ENCODE measurements around the gene CDH2.
"Not testable (repeated sequence)": the region's sequence is repeated elsewhere in the genome, so short reads cannot be mapped to it uniquely, and the experiment has no call there.

CDH2 gene

DNA sequence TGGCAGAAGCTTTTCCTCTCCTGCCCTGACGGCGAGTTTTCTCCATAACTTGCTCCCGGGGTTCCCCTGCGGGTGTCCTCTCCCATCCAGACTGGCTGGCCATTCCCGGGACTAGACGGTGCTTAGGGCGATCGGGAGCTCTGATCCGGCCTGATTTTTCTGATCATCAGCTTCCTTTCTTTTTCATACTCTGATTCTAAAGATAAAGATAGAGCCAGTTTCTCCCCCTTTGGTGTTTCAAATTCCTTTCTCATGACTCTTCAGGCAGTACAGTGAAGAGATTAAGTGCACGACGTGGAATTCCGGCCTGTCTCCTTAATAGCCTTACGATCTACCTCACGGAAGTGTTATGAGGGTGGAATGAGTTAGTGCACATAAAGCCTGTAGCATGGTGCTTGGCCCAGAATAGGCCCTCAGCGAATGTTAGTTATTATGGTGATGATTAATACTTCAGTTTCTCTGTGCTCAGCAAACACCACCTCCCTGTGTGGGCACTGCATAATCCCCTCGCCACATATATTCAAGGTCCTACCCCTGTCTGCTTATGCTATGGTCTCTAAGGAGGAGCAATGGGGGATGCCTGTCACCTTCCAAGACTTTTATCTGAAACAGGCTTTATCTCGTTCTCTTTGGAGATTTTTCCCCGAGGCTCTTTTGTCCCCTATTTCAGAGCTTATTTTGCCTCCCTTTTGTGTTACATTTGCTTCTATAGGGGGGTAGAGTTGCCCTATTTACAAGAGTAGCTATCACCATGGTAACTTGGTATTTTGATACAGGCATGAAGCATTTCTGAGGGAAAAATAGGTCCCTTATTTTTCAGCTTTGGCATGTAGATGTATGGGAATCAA lies 254.8 kb downstream of the CDH2 start:
- TF ChIP-seq CTCF (IDR thresholded peaks at IDR 0.05; ENCODE audit: low read length, missing control alignments): no peak
- DNase-seq (ENCODE audit: low read depth): peak; percentile 65
- no peak overlapping the region for H3K4me3 ChIP-seq (replicated peaks; ENCODE audit: low read depth, low read length)

- H3K4me3 ChIP-seq (replicated peaks; ENCODE audit: low read depth, low read length): no peak overlapping the region
- no peak for TF ChIP-seq CTCF (IDR thresholded peaks at IDR 0.05; ENCODE audit: low read length, missing control alignments)
- DNase-seq (ENCODE audit: low read depth): no peak
Observed at GRCh38 chr18:27921392-27921791, 255.5 kb downstream of the CDH2 start.

DNA sequence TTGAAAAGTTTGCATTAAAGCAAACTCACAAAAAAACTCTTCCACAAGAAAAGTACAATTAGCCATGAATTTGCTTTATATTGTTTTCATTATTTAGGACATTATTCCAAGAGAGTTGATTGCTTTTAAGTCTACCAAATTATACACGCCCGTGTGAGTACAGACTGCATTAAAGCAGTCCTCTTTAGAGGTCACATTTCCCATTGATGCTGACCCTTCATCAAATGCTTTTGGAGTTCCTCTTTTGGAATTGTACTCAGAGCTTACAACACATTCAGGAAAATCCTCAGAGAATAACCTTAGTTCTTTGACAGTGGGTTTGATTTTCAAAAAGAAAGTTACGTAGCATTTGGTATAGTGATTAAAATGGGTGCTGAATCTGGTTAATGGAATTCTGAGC lies 256.1 kb downstream of the CDH2 start:
- no peak for DNase-seq (ENCODE audit: low read depth)
- no peak for TF ChIP-seq CTCF (IDR thresholded peaks at IDR 0.05; ENCODE audit: low read length, missing control alignments)
- no peak overlapping the region for H3K4me3 ChIP-seq (replicated peaks; ENCODE audit: low read depth, low read length)

DNA sequence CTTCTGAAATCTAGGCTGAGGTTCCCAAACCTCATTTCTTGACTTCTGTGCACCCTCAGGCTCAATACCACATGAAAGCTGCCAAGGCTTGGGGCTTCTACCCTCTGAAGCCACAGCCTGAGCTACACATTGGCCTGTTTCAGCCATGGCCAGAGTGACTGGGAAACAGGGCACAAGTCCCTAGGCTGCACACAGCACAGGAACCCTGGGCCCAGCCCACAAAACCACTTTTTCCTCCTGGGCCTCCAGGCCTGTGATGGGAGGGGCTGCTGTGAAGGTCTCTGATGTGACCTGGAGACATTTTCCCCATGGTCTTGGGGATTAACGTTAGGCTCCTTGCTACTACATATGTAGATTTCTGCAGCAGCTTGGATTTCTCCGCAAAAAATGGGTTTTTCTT lies 270.7 kb downstream of the CDH2 start:
- H3K4me3 ChIP-seq (replicated peaks; ENCODE audit: low read depth, low read length); DNase-seq (ENCODE audit: low read depth): not testable (repeated sequence)

- H3K4me3 ChIP-seq (replicated peaks; ENCODE audit: low read depth, low read length): no peak overlapping the region
- no peak for TF ChIP-seq CTCF (IDR thresholded peaks at IDR 0.05; ENCODE audit: low read length, missing control alignments)
- DNase-seq (ENCODE audit: low read depth): no peak
Observed at GRCh38 chr18:27903906-27904305, 273.0 kb downstream of the CDH2 start.

GRCh38 chr18:27901424-27902226 lies 275.3 kb downstream of the CDH2 start:
- no peak for TF ChIP-seq CTCF (IDR thresholded peaks at IDR 0.05; ENCODE audit: low read length, missing control alignments)
- no peak for DNase-seq (ENCODE audit: low read depth)
- no peak overlapping the region for H3K4me3 ChIP-seq (replicated peaks; ENCODE audit: low read depth, low read length)

Measured in fibroblast of pulmonary artery (primary cell).